Subcutaneous adipose tissue (tissue), 4 donors: Measurements from ENCODE around the gene CCDC141. TPM values are rescaled to one million over a fixed set of nuclear protein-coding genes. Genes with fewer than 3 reads are reported as not detected.

ENCODE experiments used
- CTCF ChIP-seq: fragments of 450-650 bp; IDR thresholded peaks from one replicate; pipeline ENCODE4 v1.5.1; 2016; ENCODE audit warnings: low read depth, mild to moderate bottlenecking, control low read depth, antibody characterized with exemption, moderate library complexity
- total RNA-seq, 4 donors: library from RNA; depleted of rRNA; stranded (reverse); fragments of >200 nt; gene quantifications; one replicate each; pipeline ENCODE4 v1.1.0, GENCODE V29; 2016

Gene CCDC141
- total RNA-seq, 4 donors from 2014 or later: 5.4 to 26.4 (median 16.7) TPM

GRCh38 chr2:179031731-179032408 is 18.1 kb downstream of the CCDC141 start:
- TF ChIP-seq CTCF: no peak

- no peak for TF ChIP-seq CTCF
Measured at GRCh38 chr2:179024445-179024844, 25.5 kb downstream of the CCDC141 start.

- no peak for TF ChIP-seq CTCF
Measured at GRCh38 chr2:179022685-179023084, 27.3 kb downstream of the CCDC141 start.

GRCh38 chr2:179021258-179021657 is 28.7 kb downstream of the CCDC141 start:
- no peak for TF ChIP-seq CTCF

GRCh38 chr2:179020156-179020750 is 29.7 kb downstream of the CCDC141 start:
- TF ChIP-seq CTCF: no peak

- no peak for TF ChIP-seq CTCF
Measured at GRCh38 chr2:179019260-179019659, 30.7 kb downstream of the CCDC141 start.

- TF ChIP-seq CTCF: no peak
Measured at GRCh38 chr2:179017773-179018357, 32.1 kb downstream of the CCDC141 start.
